CMK (cell line): ENCODE data around the gene EPS15.
"Not testable (repeated sequence)": the region's sequence is repeated elsewhere in the genome, so short reads cannot be mapped to it uniquely, and the experiment has no call there.

Experiments
- DNase-seq: peaks from one replicate; pipeline ENCODE4 v3.0.0-alpha.2; 2010; ENCODE audit warnings: low read depth

EPS15 gene

DNA sequence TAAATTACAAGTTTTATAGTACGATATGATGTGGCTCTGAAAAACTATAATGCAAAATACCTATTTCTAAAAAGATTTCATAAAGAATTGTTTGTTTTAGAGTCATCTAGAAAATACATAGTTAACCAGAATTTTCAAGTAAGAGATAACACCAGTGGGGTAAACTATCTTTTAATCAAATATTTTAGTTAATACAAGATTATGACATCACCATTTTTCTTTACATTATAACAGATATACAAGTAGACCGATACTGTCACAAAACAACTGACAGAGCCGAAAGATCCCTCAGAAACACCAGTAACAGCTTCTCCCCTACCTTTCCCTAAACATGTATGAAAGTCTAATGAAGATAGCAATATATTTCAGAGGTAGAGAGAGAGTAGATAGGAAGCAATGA, 54.2 kb downstream of the EPS15 start:
- DNase-seq, result no peak

DNA sequence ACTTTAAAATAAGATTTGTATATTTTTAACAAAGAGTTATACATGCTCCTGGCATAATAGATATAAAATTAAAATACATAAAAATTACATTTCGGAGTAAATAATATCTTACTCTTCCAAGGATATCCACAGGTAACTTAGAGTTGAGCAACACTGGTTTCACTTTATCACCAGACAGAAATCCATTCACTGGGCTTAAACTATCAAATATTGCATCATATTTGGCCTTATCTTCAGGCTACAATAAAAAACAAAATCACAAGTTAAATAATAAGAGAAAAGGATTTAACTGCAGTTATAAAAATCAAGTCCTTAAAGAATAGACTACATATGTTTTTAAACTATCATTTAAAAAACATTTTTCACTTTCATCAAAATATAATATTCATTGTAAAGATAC, 55.5 kb downstream of the EPS15 start:
- DNase-seq, result no peak

DNA sequence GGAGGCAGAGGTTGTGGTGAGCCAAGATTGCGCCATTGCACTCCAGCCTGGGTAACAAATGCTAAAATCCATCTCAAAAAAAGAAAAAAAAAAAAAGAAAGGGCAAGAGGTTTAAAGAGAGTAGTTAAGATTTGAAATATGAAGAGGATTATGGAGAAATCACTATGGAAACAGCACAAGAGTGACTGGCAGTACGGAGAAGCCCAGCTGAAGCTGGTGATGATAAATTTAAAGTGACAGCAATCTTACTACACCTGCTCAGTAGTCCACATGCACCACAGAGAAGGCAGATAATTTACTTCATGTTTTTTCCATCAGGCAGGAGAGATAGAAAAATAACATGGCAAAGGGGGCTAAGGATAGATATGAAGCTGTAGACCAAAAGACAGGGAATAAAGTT, 56.8 kb downstream of the EPS15 start:
- not testable (repeated sequence) for DNase-seq

DNA sequence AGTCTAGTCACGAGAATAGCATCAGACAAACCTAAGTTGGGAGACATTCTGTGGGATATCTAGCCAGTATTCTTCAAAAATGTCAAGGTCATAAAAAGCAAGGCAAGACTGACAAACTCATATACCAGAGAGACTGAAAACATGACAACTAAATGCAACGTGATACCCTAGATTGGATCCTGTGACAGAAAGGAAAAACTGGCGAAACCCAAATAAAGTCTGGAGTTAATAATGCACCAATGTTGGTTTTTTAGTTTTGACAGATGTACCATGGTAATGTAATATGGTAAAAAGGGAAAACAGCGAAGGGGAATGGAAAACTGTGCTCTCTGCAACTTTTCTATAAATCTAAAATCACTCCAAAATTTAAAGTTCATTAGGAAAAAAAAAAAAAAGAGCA, 64.5 kb downstream of the EPS15 start:
- DNase-seq, result no peak

DNA sequence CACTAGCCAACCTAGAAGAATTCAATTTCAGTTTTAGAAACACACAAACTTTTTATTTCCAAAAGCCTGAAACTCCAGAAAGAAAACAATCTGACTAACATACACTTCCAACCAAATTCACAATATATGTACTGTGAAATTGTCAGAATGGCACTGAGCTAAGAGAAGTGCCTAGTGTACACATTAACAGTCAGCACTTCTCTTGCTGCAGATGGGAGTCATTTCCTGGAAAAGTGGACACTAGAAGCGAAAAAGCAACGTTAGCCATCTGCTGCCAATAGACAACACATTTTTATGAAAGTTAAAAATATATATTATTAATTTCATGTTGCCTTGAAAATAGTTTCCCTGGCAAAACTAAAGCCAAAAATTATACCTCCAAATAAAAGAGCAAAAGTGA, 66.1 kb downstream of the EPS15 start:
- no peak for DNase-seq

DNA sequence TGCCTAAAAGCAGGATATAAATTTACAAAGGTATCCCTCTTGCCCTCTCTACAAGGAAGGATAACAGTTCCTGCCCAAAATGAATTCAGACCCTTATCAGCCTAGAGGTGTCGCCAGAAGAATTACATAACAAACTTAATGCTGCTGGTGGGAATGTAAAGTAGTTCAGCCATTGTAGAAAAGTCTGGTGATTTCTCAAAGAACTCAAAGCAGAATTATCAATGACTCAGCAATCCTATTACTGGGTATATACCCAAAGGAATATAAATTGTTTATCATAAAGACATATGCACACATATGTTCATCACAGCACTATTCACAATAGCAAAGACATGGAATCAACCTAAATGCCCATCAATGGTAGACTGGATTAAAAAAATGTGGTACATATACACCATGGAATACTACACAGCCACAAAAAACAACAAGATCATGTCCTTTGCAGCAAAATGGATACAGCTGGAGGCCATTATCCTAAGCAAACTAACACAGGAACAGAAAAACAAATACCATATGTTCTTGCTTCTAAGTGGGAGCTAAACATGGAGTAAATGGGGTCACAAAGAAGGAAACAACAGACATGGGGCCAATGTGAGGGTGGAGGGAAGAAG, 70.1 kb downstream of the EPS15 start:
- DNase-seq, result not testable (repeated sequence)

DNA sequence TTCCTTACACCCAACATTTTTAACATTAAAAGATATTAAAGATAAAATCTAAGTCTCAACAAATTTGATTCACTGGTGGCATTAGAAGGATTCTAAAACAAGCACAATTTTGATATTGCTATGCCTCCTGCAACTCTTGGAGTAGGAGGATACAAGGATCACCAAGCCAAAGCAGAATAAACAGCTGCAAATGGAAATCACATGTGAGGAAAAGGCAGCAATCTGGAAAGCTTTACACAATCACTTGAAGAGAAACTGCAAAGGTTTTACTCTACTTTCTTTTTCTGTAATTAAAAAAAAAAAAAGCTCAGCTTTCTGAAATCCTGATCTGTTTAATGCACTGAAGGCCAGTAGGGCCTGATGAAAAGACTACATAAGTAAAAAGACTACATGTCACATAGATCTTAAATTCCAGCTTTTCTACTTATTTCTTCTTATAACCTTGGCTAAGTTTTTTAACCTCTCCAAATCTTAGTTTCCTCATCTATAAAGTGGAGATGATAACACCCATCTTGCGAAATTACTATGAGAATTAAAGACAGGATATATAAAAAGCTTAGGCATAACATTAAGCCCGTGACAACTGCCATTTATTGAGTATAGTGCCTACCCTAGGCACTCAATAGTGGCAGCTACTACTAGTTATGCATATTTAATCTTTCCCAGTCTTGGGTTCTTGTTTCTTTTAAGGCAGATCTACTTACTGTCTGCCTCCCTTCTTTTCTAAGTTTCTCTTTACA, 73.5 kb downstream of the EPS15 start:
- DNase-seq, result no peak

DNA sequence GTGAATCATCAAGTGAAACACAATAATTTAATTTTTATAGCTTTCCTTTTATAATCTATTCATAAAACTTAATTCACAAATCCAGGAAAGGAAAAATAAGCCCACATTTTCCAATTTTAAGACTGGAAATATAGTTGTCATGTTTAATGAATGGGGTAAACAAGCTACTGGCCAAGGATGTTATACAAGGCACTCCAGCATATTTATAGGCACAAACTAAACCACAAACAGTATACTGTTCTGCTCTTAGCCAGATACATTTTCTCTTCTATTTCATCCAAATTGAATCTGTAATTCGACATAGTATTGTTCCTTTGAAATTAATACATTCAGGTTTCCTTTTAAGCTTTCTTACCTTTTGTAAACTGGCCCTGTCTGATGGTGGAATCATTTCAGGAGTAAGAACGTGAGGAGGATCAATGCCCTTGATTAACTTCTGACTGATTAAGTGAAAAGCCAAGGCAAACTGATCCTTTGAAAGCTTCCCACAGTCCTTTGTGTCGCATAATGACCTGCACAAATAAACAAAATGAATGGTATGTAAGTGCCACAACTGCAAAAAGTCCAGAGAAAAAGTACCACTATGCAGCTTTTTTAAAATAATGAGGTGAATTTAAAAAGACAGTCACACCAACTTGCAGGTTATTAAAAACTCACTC, 74.4 kb downstream of the EPS15 start:
- DNase-seq, result no peak

DNA sequence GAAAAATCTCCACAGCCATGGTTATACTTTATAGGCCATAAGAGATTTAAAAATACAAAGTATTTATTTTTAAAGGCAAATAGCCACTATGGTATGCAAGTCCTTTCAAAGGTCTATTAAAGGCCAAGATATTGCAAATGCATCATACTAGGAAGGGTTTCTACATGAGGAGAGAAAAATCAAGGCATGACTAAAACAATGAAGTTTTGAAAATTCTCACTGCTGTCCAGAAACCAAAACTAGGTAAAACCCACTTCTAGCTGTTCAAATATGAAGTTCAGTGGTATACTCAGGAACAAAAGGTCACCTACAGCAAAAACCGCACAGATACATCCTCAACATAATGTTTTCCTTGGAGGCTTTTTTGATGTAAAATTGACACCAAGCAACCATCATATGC, 75.0 kb downstream of the EPS15 start:
- no peak for DNase-seq

DNA sequence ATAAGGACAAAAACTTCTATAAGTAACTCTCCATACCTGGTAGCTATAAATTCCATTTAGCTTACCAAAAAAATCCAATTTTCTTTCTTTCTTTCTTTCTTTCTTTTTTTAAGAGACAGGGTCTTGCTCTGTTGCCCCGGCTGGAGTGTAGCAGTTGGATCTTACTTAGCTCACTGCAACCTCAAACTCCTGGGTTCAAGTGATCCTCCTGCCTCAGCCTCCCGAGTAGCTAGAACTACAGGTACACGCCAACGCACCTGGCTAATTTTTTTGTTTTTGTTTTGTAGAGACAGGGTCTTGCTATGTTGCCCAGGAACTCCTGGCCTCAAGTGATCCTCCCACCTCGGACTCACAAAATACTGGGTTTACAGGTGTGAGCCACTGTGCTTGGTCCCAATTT, 75.5 kb downstream of the EPS15 start:
- no peak for DNase-seq

DNA sequence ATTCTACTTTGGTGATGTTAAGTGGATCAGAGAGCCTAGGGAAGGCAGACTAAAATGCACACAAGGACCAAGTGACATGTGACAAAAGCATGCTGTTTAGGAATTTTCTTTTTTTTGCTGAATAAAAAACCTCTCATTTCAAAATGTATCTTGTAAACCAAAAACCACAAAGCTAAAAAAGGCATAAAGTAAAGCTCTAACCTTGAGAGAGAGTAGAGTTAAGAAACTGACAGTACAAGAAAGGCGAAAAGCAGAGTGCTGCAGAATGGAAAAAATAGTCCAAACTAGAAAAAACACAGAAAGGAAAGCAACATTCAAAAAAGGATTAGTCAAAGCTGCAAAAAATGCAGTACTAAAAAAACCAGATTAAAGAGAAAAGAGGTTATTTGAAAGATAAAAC, 76.5 kb downstream of the EPS15 start:
- DNase-seq, result no peak

DNA sequence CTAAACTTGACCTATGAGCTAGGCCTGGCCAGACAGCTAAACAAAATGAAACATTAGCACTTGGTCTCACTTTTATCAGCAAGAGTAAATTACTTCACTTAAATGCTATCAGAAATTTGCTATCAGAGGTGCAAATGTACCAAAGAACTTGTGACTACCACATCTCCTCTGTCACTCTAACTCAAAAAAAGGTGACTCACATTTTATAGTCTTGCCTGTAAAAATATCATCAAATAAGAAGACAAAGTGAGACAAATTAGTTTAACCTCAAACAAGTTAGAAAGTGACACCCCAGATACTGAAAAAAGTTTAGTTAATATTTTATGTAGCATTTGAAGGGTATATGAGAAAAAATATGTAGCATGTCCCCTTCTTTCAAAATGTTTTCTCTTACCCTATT, 76.9 kb downstream of the EPS15 start:
- no peak for DNase-seq

DNA sequence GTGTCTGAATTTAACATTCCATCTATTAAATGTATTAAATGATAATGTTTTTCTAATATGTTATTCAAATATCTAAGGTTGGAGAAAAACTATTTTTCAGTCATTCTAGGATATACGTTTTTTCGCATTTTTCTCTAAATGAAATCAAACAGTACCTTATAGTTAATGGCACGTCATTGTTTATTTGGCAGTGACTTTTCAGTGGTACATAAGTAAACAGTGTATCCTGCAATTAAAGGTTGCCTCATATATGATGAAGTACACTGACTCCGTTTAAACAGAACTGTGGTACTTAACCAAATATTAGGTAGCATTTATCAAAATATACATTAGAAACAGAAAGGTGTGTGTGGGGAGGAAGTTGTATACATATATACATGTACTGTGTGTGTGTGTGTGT, 79.2 kb downstream of the EPS15 start:
- no peak for DNase-seq

DNA sequence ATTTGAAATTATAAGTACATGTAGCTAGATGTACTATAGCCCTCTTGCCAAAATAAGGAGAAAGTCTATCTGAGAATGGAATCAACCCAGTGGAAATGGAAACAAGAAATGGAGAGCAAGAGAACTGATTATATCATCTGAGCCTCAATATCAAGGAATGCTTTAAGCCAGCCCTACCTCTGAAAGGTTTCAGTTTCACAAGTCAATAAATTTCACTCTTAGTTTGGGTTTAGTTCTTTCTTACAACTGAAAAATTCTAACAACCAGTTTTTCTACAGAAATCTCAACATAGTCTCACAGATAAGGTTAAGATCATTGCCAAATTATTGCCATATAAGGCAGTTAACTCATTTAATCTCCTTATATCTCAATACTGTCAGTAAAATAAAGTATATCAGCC, 80.0 kb downstream of the EPS15 start:
- no peak for DNase-seq

DNA sequence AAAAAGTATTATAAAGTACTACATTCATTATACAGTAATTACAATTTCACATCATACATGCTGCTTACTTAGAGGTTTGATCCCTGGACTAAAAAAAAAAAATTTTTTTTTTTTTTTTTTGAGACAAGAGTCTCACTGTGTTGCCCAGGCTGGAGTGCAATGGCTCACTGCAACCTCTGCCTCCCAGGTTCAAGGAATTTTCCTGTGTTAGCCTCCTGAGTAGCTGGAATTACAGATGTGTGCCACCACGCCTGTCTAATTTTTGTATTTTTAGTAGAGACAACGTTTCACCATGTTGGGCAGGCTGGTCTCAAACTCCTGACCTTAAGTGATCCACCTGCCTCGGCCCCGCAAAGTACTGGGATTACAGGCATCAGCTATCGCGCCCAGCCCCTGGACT, 81.7 kb downstream of the EPS15 start:
- DNase-seq, result not testable (repeated sequence)

DNA sequence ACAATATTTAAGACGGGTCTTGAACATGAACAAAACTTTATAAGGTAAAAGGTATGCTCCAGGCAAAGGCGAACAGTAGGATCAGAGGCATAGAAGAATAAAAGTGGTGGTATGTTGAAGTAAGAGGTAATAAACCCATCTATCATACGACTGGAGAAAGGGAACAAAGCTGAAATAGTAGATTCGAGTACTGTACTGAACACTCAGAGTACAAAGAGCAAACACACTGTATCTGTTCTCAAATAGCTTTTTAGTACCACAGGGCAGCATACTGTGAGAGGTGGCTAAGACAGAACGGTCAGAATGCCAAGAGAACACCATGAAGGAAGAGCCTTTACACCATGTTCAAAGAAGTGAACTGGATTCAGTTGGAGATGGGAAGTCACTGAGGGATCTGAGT, 83.2 kb downstream of the EPS15 start:
- DNase-seq, result no peak

DNA sequence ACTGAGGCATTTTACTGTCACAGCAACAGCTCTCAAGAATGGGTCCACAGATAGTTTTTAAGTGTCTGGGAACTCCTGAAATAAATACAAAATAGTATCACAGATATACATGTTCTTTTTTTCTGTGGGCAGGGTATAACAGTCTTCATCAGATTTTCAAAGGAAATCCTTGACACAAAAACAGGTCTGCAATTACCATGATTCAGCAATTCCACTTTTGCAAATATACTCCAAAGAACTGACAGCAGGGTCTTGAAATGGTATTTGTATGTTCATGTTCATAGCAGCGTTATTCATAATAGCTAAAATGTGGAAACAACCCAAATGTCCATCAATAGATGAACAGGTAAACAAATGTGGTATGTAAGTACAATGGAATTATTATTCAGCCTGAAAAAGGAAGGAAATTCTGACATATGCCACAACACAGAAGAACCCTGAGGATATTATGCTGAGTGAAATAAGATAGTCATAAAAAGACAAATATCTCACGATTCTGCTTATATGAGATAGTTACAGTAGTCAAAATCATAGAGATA, 85.0 kb downstream of the EPS15 start:
- DNase-seq, result no peak

DNA sequence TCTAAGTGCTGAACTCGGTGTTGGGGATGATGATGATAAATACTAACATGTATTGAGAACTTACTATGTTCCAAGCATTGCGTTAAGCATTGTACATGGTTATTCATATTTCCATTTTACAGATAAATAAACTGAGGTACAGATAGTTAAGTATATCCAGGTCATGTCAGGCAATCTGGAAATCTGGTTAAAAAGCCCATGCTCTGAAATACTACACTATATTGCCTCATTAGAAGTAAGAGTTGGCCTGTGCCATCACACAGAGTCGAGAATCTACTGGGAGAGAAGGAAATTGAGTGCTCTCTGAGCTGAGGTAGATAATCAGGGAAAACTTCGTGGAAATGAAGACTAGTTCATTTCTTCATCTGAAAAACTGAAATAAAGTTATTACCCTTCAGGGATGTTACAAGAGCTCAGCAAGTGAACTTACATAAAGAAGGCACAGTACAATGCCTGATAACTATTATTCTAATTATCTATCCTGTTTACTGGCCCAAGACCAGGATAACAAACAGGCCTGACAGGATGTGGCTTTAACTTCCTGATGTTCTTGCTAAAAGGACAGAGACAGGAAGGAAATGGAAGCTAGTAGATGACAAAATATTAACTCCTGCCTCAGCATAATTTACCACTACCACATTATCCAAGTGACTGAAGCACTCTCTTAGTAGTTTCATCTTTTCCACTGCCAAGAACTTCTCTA, 85.6 kb downstream of the EPS15 start:
- DNase-seq, result peak; percentile 43

DNA sequence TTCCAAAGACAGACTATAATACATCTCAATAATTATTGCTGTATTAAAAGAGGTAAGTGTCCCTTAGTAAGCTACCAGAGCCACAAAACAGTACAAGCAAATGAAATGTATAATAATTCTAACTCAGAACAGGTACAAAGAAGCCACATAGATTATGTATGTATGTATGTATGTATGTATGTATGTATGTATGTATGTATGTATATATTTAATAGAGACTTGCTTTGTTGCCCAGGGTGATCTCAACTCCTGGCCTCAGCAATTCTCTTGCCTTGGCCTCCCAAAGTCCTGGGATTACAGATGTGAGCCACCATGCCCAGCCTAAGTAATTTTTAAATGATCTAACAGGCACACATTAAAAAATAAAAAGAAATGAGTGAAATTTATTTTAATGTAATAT, 86.9 kb downstream of the EPS15 start:
- no peak for DNase-seq

DNA sequence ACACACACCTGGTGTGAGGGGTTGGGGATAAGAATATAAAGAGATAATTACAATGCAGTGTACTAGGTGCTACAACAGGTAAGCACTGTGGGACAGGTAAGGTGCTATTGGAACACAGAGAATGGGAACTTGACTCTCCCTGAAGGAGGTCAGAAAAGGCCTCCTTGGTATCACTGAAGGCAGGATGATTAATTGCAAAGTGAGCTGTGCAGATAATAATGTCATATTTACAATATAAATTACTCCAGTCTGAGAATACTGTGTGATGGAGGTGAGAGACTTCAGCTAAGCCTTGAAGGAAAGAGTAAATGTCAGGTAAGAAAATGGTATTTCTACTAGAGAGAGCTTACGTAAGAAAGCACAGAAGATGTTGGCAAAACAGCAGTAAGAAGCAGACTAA, 91.6 kb downstream of the EPS15 start:
- DNase-seq, result no peak

DNA sequence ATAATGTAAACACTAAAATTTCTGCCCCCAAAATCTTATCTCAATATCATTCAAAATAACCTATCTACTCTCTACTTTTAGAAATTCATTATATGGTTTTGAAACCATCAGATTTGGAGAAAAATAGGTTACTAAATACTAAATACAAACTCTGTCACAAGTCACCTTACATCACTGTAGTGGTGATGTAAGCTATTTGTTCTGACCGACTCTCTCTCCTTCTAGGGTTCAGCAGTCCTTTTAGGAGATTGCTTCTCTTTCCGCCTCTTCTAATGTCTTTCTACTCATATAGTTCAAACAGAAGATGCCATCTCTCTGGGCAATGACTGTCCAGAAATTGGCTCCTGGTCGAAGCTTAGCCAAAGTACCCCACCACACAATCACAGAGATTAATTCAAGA, 93.1 kb downstream of the EPS15 start:
- DNase-seq, result no peak

DNA sequence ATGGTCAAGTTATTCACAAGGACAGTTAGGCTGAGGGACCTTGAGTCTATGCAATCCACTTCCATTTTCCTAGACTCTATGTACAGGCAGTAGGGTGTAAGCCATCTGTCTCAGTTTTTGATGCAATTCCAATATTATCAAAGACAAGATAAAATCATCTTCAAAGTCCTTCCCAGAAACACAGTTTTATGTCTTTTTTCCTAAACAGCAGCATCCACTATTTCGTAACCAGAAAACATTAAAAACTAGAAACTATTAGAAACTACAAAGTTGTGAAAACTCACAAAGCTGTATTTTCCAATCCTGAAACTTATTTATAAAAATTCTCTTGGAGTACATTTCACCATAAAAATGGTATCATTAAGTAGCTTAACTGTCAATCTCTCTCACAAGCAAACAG, 93.8 kb downstream of the EPS15 start:
- DNase-seq, result no peak
